Measurements from ENCODE around the gene LGI4.

Gene LGI4

GRCh38 chr19:35134601-35135242, at the start of gene LGI4:
LGI4 (minus strand) TSS chr19:35135059; CDS start chr19:35134680, 379 bp downstream.
- H3K4me3 ChIP-seq (ENCODE audit: low read length, poor library complexity, severe bottlenecking): no peak within 1 kb of the TSS
- no peak within 1 kb of the TSS for H3K4me2 ChIP-seq (ENCODE audit: low read depth, low read length, poor library complexity, severe bottlenecking)
- no peaks in the 10 kb centered on the region for H3K4me1 ChIP-seq (ENCODE audit: insufficient read depth, low read length, poor library complexity, severe bottlenecking)
- H3K9ac ChIP-seq (ENCODE audit: low read depth, low read length, poor library complexity, severe bottlenecking): no peak within 1 kb of the TSS
- no peak for TF ChIP-seq CTCF (conservative IDR thresholded peaks at IDR 0.05; ENCODE audit: low read length)
- no peak for TF ChIP-seq EZH2phosphoT487 (IDR thresholded peaks at IDR 0.05; ENCODE audit: borderline replicate concordance)
- no peaks in the 10 kb centered on the region for H3K36me3 ChIP-seq (ENCODE audit: insufficient read depth, low read length)
- no peaks in the 10 kb centered on the region for H3K79me2 ChIP-seq (ENCODE audit: insufficient read depth, low read length)
- no peaks in the 10 kb centered on the region for H3K9me3 ChIP-seq (ENCODE audit: insufficient read depth, low read depth, low read length)
- no peaks in the 10 kb centered on the region for H4K20me1 ChIP-seq (ENCODE audit: insufficient read depth, low read length, poor library complexity, severe bottlenecking)
- no peak within 1 kb of the TSS for H2AFZ ChIP-seq (ENCODE audit: low read length)
- no peaks in the 10 kb centered on the region for H3K27me3 ChIP-seq (ENCODE audit: insufficient read depth, low read length, poor library complexity, severe bottlenecking)
- no peaks in the 10 kb centered on the region for H3K9me2 ChIP-seq (replicated peaks; ENCODE audit: low read depth, low read length)
- H3F3A ChIP-seq (ENCODE audit: low read depth): no peaks in the 10 kb centered on the region

DNA sequence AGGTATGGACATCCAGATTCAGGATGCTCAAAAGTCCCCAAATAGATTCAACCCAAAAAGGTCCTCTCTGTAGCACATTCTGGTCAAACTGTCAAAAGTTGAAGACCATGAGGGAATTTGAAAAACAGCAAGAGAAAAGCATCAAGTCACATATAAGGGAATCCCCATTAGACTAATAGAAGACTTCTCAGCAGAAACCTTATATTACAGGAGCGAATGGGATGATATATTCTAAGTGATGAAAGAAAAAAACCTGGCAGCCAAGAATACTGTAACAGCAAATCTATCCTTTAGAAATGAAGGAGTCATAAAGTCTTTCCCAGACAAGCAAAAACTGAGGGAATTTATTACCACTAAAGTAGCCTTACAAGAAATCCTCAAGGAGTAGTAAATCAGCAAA, 49.4 kb upstream of the LGI4 start:
- no peaks in the 10 kb centered on the region for H3K9me2 ChIP-seq (replicated peaks; ENCODE audit: low read depth, low read length)

GRCh38 chr19:35181387-35181786, 46.5 kb upstream of the LGI4 start:
- Histone ChIP-seq H3K36me3 (ENCODE audit: insufficient read depth, low read length) (no peaks in the 10 kb centered on the region), H3K9me2 (replicated peaks; ENCODE audit: low read depth, low read length) (no peaks in the 10 kb centered on the region), H3K9ac (ENCODE audit: low read depth, low read length, poor library complexity, severe bottlenecking) (no peak overlapping the region), H3F3A (ENCODE audit: low read depth) (no peaks in the 10 kb centered on the region), H3K9me3 (ENCODE audit: insufficient read depth, low read depth, low read length) (peaks cover 3% of the 10 kb centered on the region; the same call in 1 of the 2 replicates), H3K79me2 (ENCODE audit: insufficient read depth, low read length) (no peaks in the 10 kb centered on the region), H3K27me3 (ENCODE audit: insufficient read depth, low read length, poor library complexity, severe bottlenecking) (no peaks in the 10 kb centered on the region), H4K20me1 (ENCODE audit: insufficient read depth, low read length, poor library complexity, severe bottlenecking) (no peaks in the 10 kb centered on the region), H2AFZ (ENCODE audit: low read length) (no peak overlapping the region), H3K4me2 (ENCODE audit: low read depth, low read length, poor library complexity, severe bottlenecking) (no peak overlapping the region), H3K4me3 (ENCODE audit: low read length, poor library complexity, severe bottlenecking) (no peak overlapping the region), H3K4me1 (ENCODE audit: insufficient read depth, low read length, poor library complexity, severe bottlenecking) (peaks cover 3% of the 10 kb centered on the region)
- no peak for TF ChIP-seq EZH2phosphoT487 (IDR thresholded peaks at IDR 0.05; ENCODE audit: borderline replicate concordance)
- no peak for TF ChIP-seq CTCF (conservative IDR thresholded peaks at IDR 0.05; ENCODE audit: low read length)

More for the DNA sequence above, 49.4 kb upstream of the LGI4 start:
- Histone ChIP-seq H3F3A (ENCODE audit: low read depth) (no peaks in the 10 kb centered on the region), H3K27me3 (ENCODE audit: insufficient read depth, low read length, poor library complexity, severe bottlenecking) (no peaks in the 10 kb centered on the region), H3K4me2 (ENCODE audit: low read depth, low read length, poor library complexity, severe bottlenecking) (no peak overlapping the region), H2AFZ (ENCODE audit: low read length) (no peak overlapping the region), H3K79me2 (ENCODE audit: insufficient read depth, low read length) (no peaks in the 10 kb centered on the region), H3K9ac (ENCODE audit: low read depth, low read length, poor library complexity, severe bottlenecking) (no peak overlapping the region), H4K20me1 (ENCODE audit: insufficient read depth, low read length, poor library complexity, severe bottlenecking) (no peaks in the 10 kb centered on the region), H3K4me3 (ENCODE audit: low read length, poor library complexity, severe bottlenecking) (no peak overlapping the region), H3K4me1 (ENCODE audit: insufficient read depth, low read length, poor library complexity, severe bottlenecking) (peaks cover 3% of the 10 kb centered on the region), H3K9me3 (ENCODE audit: insufficient read depth, low read depth, low read length) (no peaks in the 10 kb centered on the region), H3K36me3 (ENCODE audit: insufficient read depth, low read length) (no peaks in the 10 kb centered on the region)
- TF ChIP-seq CTCF (conservative IDR thresholded peaks at IDR 0.05; ENCODE audit: low read length): no peak
